Kidney (tissue), 14 donors: ENCODE measurements around the gene TNKS1BP1. TPM values are rescaled to one million over a fixed set of nuclear protein-coding genes. Genes with fewer than 3 reads are reported as not detected.

Experiments
- DNase-seq, 5 donors: peaks; one replicate each; pipeline ENCODE4 v3.0.0-alpha.2; 2013 to 2020
- FAIRE-seq: peaks from 2 replicates; lab custom pipeline; 2012; peaks lifted over from hg19 to GRCh38; lab: Jason Lieb, UNC
- H3K27ac ChIP-seq, 2 donors: one replicate each; pipeline ENCODE4 v1.7.0; 2013; ENCODE audit warnings: low read depth in 2 of 2, low read length in 2 of 2, inconsistent platforms in 1 of 2
- H3K27me3 ChIP-seq: one replicate; pipeline ENCODE4 v1.7.1; 2013; ENCODE audit warnings: low read length, inconsistent platforms; ENCODE audit not compliant: control insufficient read depth, insufficient read depth
- H3K36me3 ChIP-seq, 3 donors: one replicate each; pipeline versions ENCODE4 v1.7.0 to v1.7.1; 2013; ENCODE audit warnings: low read length in 3 of 3, control low read depth in 1 of 3, inconsistent platforms in 1 of 3; ENCODE audit not compliant: insufficient read depth in 3 of 3, control insufficient read depth in 2 of 3
- H3K4me1 ChIP-seq, 3 donors: one replicate each; pipeline versions ENCODE4 v1.7.0 to v1.7.1; 2013; ENCODE audit warnings: low read length in 3 of 3, inconsistent platforms in 1 of 3, low read depth in 1 of 3; ENCODE audit not compliant: control insufficient read depth in 2 of 3, insufficient read depth in 2 of 3
- H3K4me3 ChIP-seq, 3 donors: one replicate each; pipeline versions ENCODE4 v1.7.0 to v1.8.1; 2013; ENCODE audit warnings: low read length in 3 of 3, control low read depth in 1 of 3, inconsistent platforms in 1 of 3
- H3K9ac ChIP-seq, 3 donors: one replicate each; pipeline versions ENCODE4 v1.7.0 to v1.7.1; 2013; ENCODE audit warnings: low read length in 3 of 3, control low read depth in 1 of 3, inconsistent platforms in 1 of 3
- H3K9me3 ChIP-seq, 3 donors: one replicate each; pipeline versions ENCODE4 v1.7.0 to v1.7.1; 2013; ENCODE audit warnings: low read length in 3 of 3, control low read depth in 1 of 3, inconsistent platforms in 1 of 3; ENCODE audit not compliant: control insufficient read depth in 2 of 3, insufficient read depth in 1 of 3
- intact Hi-C: fragments of 100-400 bp; cut with DNase I; formaldehyde crosslinking; loops from one replicate; pipeline ENCODE4 v1.11.1; 2022
- polyA plus RNA-seq: library from polyadenylated mRNA; stranded (reverse); fragments of 350-450 nt; fragmentation: Illumina TruSeq; extraction: RNeasy Lipid Tissue Mini Kit (QIAGEN cat#74804); gene quantifications from one replicate; pipeline ENCODE4 v1.2.3, GENCODE V29; 2014; ENCODE audit warnings: low read depth, low replicate concordance; ENCODE audit not compliant: insufficient read depth
- total RNA-seq: library from RNA; stranded (reverse); fragmentation: NEBNext Ultra II Directional; extraction: Animal tissue kit (Norgen Biotek cat#: 25700); gene quantifications from one replicate; pipeline ENCODE4 v1.2.1, GENCODE V29; 2021
- TF ChIP-seq, protein P1 (sequence below): IDR thresholded peaks from 3 replicates; pipeline ENCODE4 v1.5.1; 2012; ENCODE audit warnings: mild to moderate bottlenecking, moderate library complexity, borderline replicate concordance; ENCODE audit not compliant: insufficient read depth; ENCODE audit errors: extremely low read depth
- donor health status: control.
- donor health status: control.
- donor health status: control.
- donor health status: control.
- donor health status: control.
- donor health status: DM: yes; HTN: yes; CAD: no.
- donor health status: Normal renal cell carcinoma (clear cell type).

Gene TNKS1BP1
- total and polyA plus RNA-seq, 2 donors from 2014 or later: 53.3 to 206 TPM

DNA sequence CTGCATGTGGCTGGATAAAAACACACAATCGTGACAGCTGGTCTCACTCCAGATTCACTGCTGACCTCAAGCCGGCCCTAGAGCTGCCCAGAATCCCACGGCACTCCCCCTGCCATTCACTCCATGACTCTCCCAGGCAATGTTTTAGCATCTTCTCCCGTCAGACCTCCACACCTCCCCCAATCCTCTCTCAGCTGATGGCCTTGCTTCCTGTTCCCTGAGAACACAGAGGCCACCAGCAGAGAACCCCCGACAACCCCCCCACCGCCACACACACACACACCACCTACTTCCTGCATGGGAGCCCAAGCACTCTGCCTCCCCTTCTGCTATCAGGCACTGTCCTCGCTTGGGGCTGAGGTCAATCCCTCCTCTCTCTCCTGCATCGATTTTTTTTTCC lies 9.3 kb downstream of the TNKS1BP1 start:
- DNase-seq (peak; percentile 57 to 83 (median 73)), FAIRE-seq (no peak)
- Histone ChIP-seq H3K4me3 (no peak overlapping the region), H3K9me3 (no peaks in the 10 kb centered on the region), H3K9ac (no peak overlapping the region), H3K4me1 (peaks cover 5 to 31% (median 11%) of the 10 kb centered on the region in 3 donors), H3K27ac (peak overlapping the region in 1 of 2 donors; percentile 2), H3K27me3 (no peaks in the 10 kb centered on the region), H3K36me3 (peaks cover 14 to 25% (median 21%) of the 10 kb centered on the region in 3 donors)
- intact Hi-C loops: no loop called here
- TF ChIP-seq, protein P1, sequence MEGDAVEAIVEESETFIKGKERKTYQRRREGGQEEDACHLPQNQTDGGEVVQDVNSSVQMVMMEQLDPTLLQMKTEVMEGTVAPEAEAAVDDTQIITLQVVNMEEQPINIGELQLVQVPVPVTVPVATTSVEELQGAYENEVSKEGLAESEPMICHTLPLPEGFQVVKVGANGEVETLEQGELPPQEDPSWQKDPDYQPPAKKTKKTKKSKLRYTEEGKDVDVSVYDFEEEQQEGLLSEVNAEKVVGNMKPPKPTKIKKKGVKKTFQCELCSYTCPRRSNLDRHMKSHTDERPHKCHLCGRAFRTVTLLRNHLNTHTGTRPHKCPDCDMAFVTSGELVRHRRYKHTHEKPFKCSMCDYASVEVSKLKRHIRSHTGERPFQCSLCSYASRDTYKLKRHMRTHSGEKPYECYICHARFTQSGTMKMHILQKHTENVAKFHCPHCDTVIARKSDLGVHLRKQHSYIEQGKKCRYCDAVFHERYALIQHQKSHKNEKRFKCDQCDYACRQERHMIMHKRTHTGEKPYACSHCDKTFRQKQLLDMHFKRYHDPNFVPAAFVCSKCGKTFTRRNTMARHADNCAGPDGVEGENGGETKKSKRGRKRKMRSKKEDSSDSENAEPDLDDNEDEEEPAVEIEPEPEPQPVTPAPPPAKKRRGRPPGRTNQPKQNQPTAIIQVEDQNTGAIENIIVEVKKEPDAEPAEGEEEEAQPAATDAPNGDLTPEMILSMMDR: no peak

DNA sequence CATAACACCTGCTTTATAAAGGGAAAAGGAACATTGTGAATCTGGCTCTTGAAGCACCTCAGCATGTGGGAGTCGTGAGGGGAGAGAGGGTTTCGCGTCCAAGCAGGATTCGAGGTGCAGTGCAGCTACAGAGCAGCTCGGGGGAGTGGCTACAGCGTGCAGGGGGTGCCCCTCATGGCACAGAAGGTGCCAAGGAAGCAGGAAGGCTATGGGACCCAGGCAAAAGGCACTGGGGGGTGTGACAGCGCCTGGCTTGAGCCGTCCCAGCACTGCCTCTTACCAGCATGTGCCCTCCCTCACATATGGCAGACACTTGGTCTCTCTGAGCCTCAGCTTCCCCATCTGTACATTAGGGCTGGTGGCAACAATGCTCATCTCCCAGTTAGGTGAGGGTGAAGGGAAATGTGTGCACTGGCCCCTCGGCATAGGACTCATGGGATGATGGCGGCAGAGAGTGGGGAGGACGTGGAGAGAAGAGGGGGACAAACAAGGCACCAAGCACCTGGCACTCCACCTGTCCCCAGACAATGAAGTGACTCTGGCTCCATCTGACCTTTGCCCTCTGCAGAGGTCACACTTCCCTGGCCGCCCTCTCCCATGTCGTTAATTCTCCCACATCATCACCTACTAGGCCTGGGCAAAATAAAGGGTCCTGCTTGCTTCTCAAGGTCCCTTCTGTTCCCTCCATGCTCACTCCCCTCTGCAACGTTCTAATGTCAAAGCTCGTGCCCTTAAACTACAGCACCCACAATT lies 10.4 kb downstream of the TNKS1BP1 start:
- TF ChIP-seq, protein P1: no peak
- no peak overlapping the region for H3K4me3 ChIP-seq
- no peaks in the 10 kb centered on the region for H3K9me3 ChIP-seq
- intact Hi-C loops: no loop called here
- H3K9ac ChIP-seq: no peak overlapping the region
- H3K36me3 ChIP-seq: peaks cover 14 to 27% (median 25%) of the 10 kb centered on the region in 3 donors
- DNase-seq (peak in 1 of 5 donors; percentile 43), FAIRE-seq (no peak)
- H3K27ac ChIP-seq: no peak overlapping the region
- H3K27me3 ChIP-seq: no peaks in the 10 kb centered on the region
- H3K4me1 ChIP-seq: peaks cover 5 to 34% (median 11%) of the 10 kb centered on the region in 3 donors

DNA sequence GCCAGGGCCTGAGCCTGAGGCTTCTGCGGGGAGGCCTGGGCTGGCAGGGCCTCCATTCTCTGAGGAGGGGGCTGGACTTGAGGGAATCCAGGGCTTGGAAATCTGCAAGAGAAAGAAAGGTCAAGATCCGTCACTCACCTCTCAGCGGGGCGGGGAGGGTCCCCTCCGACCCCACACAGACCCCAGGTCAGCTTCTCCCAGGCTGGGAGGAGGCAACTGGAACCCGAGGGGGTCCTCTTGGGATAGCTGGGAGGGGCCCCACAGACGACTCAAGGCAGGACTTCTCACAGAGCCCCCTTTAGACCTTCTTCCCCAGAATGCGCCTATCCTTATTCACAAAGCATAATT lies 11.0 kb downstream of the TNKS1BP1 start:
- DNase-seq (peak in 1 of 5 donors; percentile 58), FAIRE-seq (no peak)
- Histone ChIP-seq H3K27ac (no peak overlapping the region), H3K36me3 (peaks cover 14 to 27% (median 25%) of the 10 kb centered on the region in 3 donors), H3K4me3 (no peak overlapping the region), H3K27me3 (no peaks in the 10 kb centered on the region), H3K4me1 (peaks cover 5 to 34% (median 11%) of the 10 kb centered on the region in 3 donors), H3K9me3 (no peaks in the 10 kb centered on the region), H3K9ac (no peak overlapping the region)
- intact Hi-C loops: no loop called here
- TF ChIP-seq, protein P1: no peak
